GM10266 (cell line): ENCODE data around the gene CNBP.

Experiments used
- DNase-seq: peaks from one replicate; pipeline ENCODE4 v3.0.0; 2012; ENCODE audit errors: extremely low spot score
- CTCF ChIP-seq: IDR thresholded peaks from 2 replicates; pipeline ENCODE4 v1.5.1; 2012; ENCODE audit warnings: mild to moderate bottlenecking, low read depth; ENCODE audit not compliant: control insufficient read depth, insufficient read depth; ENCODE audit errors: missing control alignments

Gene CNBP

GRCh38 chr3:129184396-129184657, 631 bp upstream of the CNBP start:
- DNase-seq: no peak
- no peak for TF ChIP-seq CTCF

- DNase-seq: no peak
- TF ChIP-seq CTCF: no peak
Observed at GRCh38 chr3:129182390-129183185, 1.1 kb downstream of the CNBP start.

DNA sequence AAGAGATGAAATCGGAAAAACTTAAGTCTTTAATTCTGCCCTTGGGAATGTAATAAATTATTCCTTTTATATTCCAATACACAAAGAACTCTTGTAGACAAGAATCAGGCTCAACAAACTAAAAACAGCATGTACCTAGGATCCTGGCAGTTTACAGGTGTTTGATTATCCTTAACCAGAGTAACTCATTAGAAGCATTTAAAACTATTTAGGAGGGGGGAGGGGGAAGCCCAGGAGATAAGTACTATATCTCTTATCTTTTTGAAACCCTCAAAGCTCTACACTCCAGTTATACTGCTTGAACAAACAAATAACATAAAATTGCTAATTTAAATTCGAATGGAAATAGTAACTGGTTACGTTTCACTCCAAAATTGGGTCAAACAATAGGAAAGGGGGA, 1.9 kb downstream of the CNBP start:
- no peak for DNase-seq
- no peak for TF ChIP-seq CTCF

GRCh38 chr3:129180461-129180860, 3.2 kb downstream of the CNBP start:
- no peak for DNase-seq
- no peak for TF ChIP-seq CTCF

GRCh38 chr3:129176051-129176450, 7.6 kb downstream of the CNBP start:
- no peak for TF ChIP-seq CTCF
- no peak for DNase-seq

DNA sequence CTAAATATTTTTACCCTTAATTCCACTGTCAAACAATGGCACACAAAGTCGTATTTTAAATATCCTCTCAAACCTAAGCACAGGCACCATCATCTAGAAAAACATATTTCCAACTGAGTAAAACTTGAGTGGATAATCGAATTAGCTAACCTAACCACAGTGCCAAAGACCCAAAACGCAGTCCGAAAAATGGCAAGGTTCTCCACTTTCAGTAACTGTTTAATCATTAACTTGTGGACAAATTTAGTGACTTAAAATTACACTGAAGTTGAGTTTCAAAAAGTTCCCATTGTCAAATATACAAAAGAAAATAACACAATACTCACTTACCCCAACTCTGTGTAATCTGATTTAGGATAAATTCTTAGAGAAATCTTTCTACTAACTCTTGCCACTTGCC, 10.0 kb downstream of the CNBP start:
- DNase-seq: no peak
- no peak for TF ChIP-seq CTCF

GRCh38 chr3:129173206-129173605, 10.5 kb downstream of the CNBP start:
- no peak for TF ChIP-seq CTCF
- DNase-seq: no peak
